ENCODE results near the gene MBD6. TPM values are rescaled to one million over a fixed set of nuclear protein-coding genes. Genes with fewer than 3 reads are reported as not detected.
"Not testable (repeated sequence)": the region's sequence is repeated elsewhere in the genome, so short reads cannot be mapped to it uniquely, and the experiment has no call there.

Gene MBD6
- total RNA-seq, 2 experiments from 2014 or later: 94.2 to 96.7 TPM

GRCh38 chr12:57496822-57497221 lies 25.8 kb upstream of the MBD6 start:
- no peaks in the 10 kb centered on the region for H3K27me3 Mint-ChIP-seq
- H3K4me3 Mint-ChIP-seq: no peak overlapping the region
- H3K27ac Mint-ChIP-seq: no peak overlapping the region
- ATAC-seq (ENCODE audit: low read depth) (no peak), DNase-seq (no peak)
- H3K9me3 Mint-ChIP-seq: peaks cover 5% of the 10 kb centered on the region
- peaks cover 18% of the 10 kb centered on the region for H3K4me1 Mint-ChIP-seq
- POLR2A ChIA-PET: interaction anchor here (0.6 to 1.4 kb wide), 6 partner anchors 8 to 40 kb away, joined by 3 to 4 read pairs (median 3); no protein-coding TSS in a partner anchor
- H3K36me3 Mint-ChIP-seq: peaks cover 57% of the 10 kb centered on the region

GRCh38 chr12:57497223-57498131 lies 25.1 kb upstream of the MBD6 start:
- Mint-ChIP-seq H3K27ac (peak overlapping the region; percentile 47), H3K4me1 (peaks cover 18% of the 10 kb centered on the region), H3K36me3 (peaks cover 61% of the 10 kb centered on the region), H3K4me3 (no peak overlapping the region), H3K9me3 (peaks cover 5% of the 10 kb centered on the region), H3K27me3 (no peaks in the 10 kb centered on the region)
- no peak for DNase-seq
- POLR2A ChIA-PET: interaction anchor here (0.6 to 1.4 kb wide), 5 partner anchors 9 to 32 kb away, joined by 3 to 4 read pairs (median 3); no protein-coding TSS in a partner anchor
- ATAC-seq (ENCODE audit: low read depth): no peak

- DNase-seq (no peak), ATAC-seq (ENCODE audit: low read depth) (no peak)
- Mint-ChIP-seq H3K27me3 (no peaks in the 10 kb centered on the region), H3K4me3 (no peak overlapping the region), H3K36me3 (peaks cover 59% of the 10 kb centered on the region), H3K27ac (no peak overlapping the region), H3K4me1 (peaks cover 13% of the 10 kb centered on the region), H3K9me3 (peaks cover 5% of the 10 kb centered on the region)
- POLR2A ChIA-PET: no interaction called here
Measured at GRCh38 chr12:57498132-57498502, 24.5 kb upstream of the MBD6 start.

GRCh38 chr12:57498571-57498970 lies 24.1 kb upstream of the MBD6 start:
- Mint-ChIP-seq H3K4me1 (peaks cover 13% of the 10 kb centered on the region), H3K9me3 (peaks cover 5% of the 10 kb centered on the region), H3K36me3 (peaks cover 60% of the 10 kb centered on the region), H3K27me3 (no peaks in the 10 kb centered on the region), H3K27ac (no peak overlapping the region), H3K4me3 (no peak overlapping the region)
- POLR2A ChIA-PET: interaction anchor here (0.7 kb wide), 1 partner anchor 29 kb away, joined by 5 read pairs; no protein-coding TSS in a partner anchor
- DNase-seq (no peak), ATAC-seq (ENCODE audit: low read depth) (no peak)

GRCh38 chr12:57500213-57500612 lies 22.4 kb upstream of the MBD6 start:
- POLR2A ChIA-PET: interaction anchor here (0.9 kb wide), 1 partner anchor 12 kb away, joined by 4 read pairs; no protein-coding TSS in a partner anchor
- Mint-ChIP-seq H3K27ac (no peak overlapping the region), H3K4me3 (no peak overlapping the region), H3K27me3 (no peaks in the 10 kb centered on the region), H3K9me3 (peaks cover 5% of the 10 kb centered on the region), H3K36me3 (peaks cover 64% of the 10 kb centered on the region), H3K4me1 (peaks cover 13% of the 10 kb centered on the region)
- DNase-seq (no peak), ATAC-seq (ENCODE audit: low read depth) (no peak)

- not testable (repeated sequence) for H3K27ac Mint-ChIP-seq; H3K4me3 Mint-ChIP-seq; H3K27me3 Mint-ChIP-seq; H3K9me3 Mint-ChIP-seq; ATAC-seq (ENCODE audit: low read depth); H3K4me1 Mint-ChIP-seq
- DNase-seq: peak; percentile 23
- peaks cover 62% of the 10 kb centered on the region for H3K36me3 Mint-ChIP-seq
- POLR2A ChIA-PET: interaction anchor here (0.7 to 1.0 kb wide), 2 partner anchors 16 to 827 kb away, joined by 3 to 7 read pairs; no protein-coding TSS in a partner anchor
Measured at GRCh38 chr12:57502311-57502969, 20.2 kb upstream of the MBD6 start.

GRCh38 chr12:57506541-57506940 lies 16.1 kb upstream of the MBD6 start:
- not testable (repeated sequence) for H3K4me3 Mint-ChIP-seq, H3K27ac Mint-ChIP-seq
- peaks cover 32% of the 10 kb centered on the region for H3K36me3 Mint-ChIP-seq

GRCh38 chr12:57507796-57508195 lies 14.8 kb upstream of the MBD6 start:
- not testable (repeated sequence) for H3K9me3 Mint-ChIP-seq

More at GRCh38 chr12:57506541-57506940, 16.1 kb upstream of the MBD6 start:
- not testable (repeated sequence) for H3K9me3 Mint-ChIP-seq; H3K27me3 Mint-ChIP-seq; DNase-seq; ATAC-seq (ENCODE audit: low read depth); H3K4me1 Mint-ChIP-seq
- POLR2A ChIA-PET: interaction anchor here (0.7 kb wide), 1 partner anchor 28 kb away, joined by 3 read pairs; no protein-coding TSS in a partner anchor

GRCh38 chr12:57511161-57511560 lies 11.5 kb upstream of the MBD6 start:
- H3K9me3 Mint-ChIP-seq: no peaks in the 10 kb centered on the region
- DNase-seq (no peak), ATAC-seq (ENCODE audit: low read depth) (no peak)
- H3K36me3 Mint-ChIP-seq: peaks cover 33% of the 10 kb centered on the region
- H3K4me3 Mint-ChIP-seq: no peak overlapping the region
- no peaks in the 10 kb centered on the region for H3K27me3 Mint-ChIP-seq
- peaks cover 9% of the 10 kb centered on the region for H3K4me1 Mint-ChIP-seq
- POLR2A ChIA-PET: interaction anchor here (1.6 to 3.1 kb wide), 2 partner anchors 8 to 34 kb away, joined by 4 to 16 read pairs; partner anchors contain the start of gene DDIT3
- H3K27ac Mint-ChIP-seq: no peak overlapping the region

More at GRCh38 chr12:57507796-57508195, 14.8 kb upstream of the MBD6 start:
- ATAC-seq (ENCODE audit: low read depth); DNase-seq; H3K27ac Mint-ChIP-seq; H3K4me3 Mint-ChIP-seq; H3K27me3 Mint-ChIP-seq; POLR2A ChIA-PET; H3K4me1 Mint-ChIP-seq: not testable (repeated sequence)
- peaks cover 34% of the 10 kb centered on the region for H3K36me3 Mint-ChIP-seq

- ATAC-seq (ENCODE audit: low read depth) (no peak), DNase-seq (no peak)
- H3K4me3 Mint-ChIP-seq: no peak overlapping the region
- H3K9me3 Mint-ChIP-seq: no peaks in the 10 kb centered on the region
- POLR2A ChIA-PET: interaction anchor here (0.6 to 3.1 kb wide), 4 partner anchors 7 to 35 kb away, joined by 3 to 16 read pairs (median 4); partner anchors contain the start of gene DDIT3
- peaks cover 10% of the 10 kb centered on the region for H3K4me1 Mint-ChIP-seq
- no peaks in the 10 kb centered on the region for H3K27me3 Mint-ChIP-seq
- peaks cover 33% of the 10 kb centered on the region for H3K36me3 Mint-ChIP-seq
- H3K27ac Mint-ChIP-seq: peak overlapping the region; percentile 46
Measured at GRCh38 chr12:57511588-57512325, 10.9 kb upstream of the MBD6 start.

- Mint-ChIP-seq H3K9me3 (no peaks in the 10 kb centered on the region), H3K27ac (peak overlapping the region; percentile 46), H3K4me1 (peaks cover 16% of the 10 kb centered on the region), H3K4me3 (no peak overlapping the region), H3K27me3 (no peaks in the 10 kb centered on the region), H3K36me3 (peaks cover 39% of the 10 kb centered on the region)
- ATAC-seq (ENCODE audit: low read depth) (no peak), DNase-seq (no peak)
- POLR2A ChIA-PET: interaction anchor here (0.6 to 1.6 kb wide), 3 partner anchors 8 to 36 kb away, joined by 3 to 4 read pairs (median 3); partner anchors contain the start of gene DDIT3
Measured at GRCh38 chr12:57512665-57513064, 10.0 kb upstream of the MBD6 start.

GRCh38 chr12:57513266-57513665 lies 9.4 kb upstream of the MBD6 start:
- ATAC-seq (ENCODE audit: low read depth) (no peak), DNase-seq (no peak)
- H3K4me1 Mint-ChIP-seq: peaks cover 20% of the 10 kb centered on the region
- POLR2A ChIA-PET: interaction anchor here (0.6 kb wide), 2 partner anchors 9 to 482 kb away, joined by 3 to 5 read pairs; no protein-coding TSS in a partner anchor
- H3K27ac Mint-ChIP-seq: no peak overlapping the region
- peaks cover 40% of the 10 kb centered on the region for H3K36me3 Mint-ChIP-seq
- no peaks in the 10 kb centered on the region for H3K27me3 Mint-ChIP-seq
- no peaks in the 10 kb centered on the region for H3K9me3 Mint-ChIP-seq
- H3K4me3 Mint-ChIP-seq: no peak overlapping the region
